ENCODE data around the gene NUAK2.
"Not testable (repeated sequence)": the region's sequence is repeated elsewhere in the genome, so short reads cannot be mapped to it uniquely, and the experiment has no call there.

The NUAK2 gene

GRCh38 chr1:205306929-205307566, 14.5 kb downstream of the NUAK2 start:
- Histone ChIP-seq H3K4me3 (ENCODE audit: low read length in 2 of 2) (no peak overlapping the region), H3K27ac (ENCODE audit: low read length) (no peak overlapping the region), H3K9me3 (ENCODE audit: control insufficient read depth in 2 of 2, low read length in 2 of 2) (no peaks in the 10 kb centered on the region), H3K9ac (ENCODE audit: low read length in 2 of 2) (no peak overlapping the region), H3K27me3 (ENCODE audit: control insufficient read depth in 1 of 2, insufficient read depth in 2 of 2, low read length in 2 of 2) (peaks cover 0 to 4% of the 10 kb centered on the region in 2 donors), H3K36me3 (ENCODE audit: control insufficient read depth in 2 of 2, insufficient read depth in 2 of 2, low read length in 2 of 2) (peaks cover 2 to 3% of the 10 kb centered on the region in 2 donors), H3K4me1 (ENCODE audit: control insufficient read depth, insufficient read depth, low read length) (no peaks in the 10 kb centered on the region)

DNA sequence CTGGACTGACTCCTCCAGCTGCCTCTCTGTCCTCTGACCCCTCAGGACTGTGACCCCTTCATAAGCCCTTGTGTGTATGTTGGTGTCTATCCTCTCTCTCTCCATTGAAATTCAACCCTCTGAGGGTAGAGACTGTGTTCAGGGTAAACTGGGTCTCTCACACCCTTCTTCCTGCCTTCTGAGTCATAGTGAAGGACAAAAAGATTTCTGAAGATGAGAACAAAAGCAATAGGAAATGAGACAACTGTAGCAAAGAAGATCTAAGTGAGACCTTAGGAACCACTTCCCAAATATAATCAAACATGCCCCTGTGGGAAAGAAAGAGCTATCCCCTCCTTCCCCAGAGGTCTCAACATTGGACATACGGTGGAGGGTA, 16.9 kb downstream of the NUAK2 start:
- peaks cover under 1 to 3% of the 10 kb centered on the region in 2 donors for H3K36me3 ChIP-seq (ENCODE audit: control insufficient read depth in 2 of 2, insufficient read depth in 2 of 2, low read length in 2 of 2)
- peaks cover 12% of the 10 kb centered on the region for H3K4me1 ChIP-seq (ENCODE audit: control insufficient read depth, insufficient read depth, low read length)
- no peaks in the 10 kb centered on the region for H3K27me3 ChIP-seq (ENCODE audit: control insufficient read depth in 1 of 2, insufficient read depth in 2 of 2, low read length in 2 of 2)
- no peak overlapping the region for H3K9ac ChIP-seq (ENCODE audit: low read length in 2 of 2)
- no peaks in the 10 kb centered on the region for H3K9me3 ChIP-seq (ENCODE audit: control insufficient read depth in 2 of 2, low read length in 2 of 2)
- H3K4me3 ChIP-seq (ENCODE audit: low read length in 2 of 2), result no peak overlapping the region
- H3K27ac ChIP-seq (ENCODE audit: low read length), result no peak overlapping the region

DNA sequence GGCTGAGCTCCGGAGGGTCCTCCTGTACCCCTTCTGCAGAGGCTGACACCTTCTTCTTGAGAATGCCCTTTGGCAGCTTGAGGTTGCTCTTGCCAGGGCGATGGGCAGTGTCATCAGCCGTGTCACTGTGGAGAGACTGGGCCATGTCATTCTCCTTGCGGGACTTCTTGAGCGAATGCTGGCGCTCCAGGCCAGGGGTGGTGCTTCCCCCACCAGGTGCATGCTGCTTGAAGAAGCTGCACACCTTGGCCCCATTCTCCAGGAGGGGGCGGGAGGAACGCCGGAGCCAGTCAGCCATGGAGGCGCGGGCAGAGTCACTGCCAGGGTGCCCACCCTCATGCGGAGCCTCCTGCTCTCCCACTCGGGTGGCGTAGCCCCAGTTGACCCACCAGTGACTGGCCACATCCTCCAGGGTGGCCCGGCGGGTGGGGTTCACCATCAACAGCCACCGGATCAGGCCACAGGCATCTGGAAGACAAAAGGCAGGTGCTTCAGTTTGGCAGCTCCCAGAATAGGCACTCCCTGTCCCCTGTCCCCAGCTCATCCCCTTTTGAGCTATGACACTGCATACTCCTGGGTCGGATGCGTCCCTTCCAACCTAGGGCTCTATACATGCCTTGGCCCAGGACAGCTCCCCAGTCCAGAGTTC, 17.4 kb downstream of the NUAK2 start:
- no peak overlapping the region for H3K9ac ChIP-seq (ENCODE audit: low read length in 2 of 2)
- H3K27me3 ChIP-seq (ENCODE audit: control insufficient read depth in 1 of 2, insufficient read depth in 2 of 2, low read length in 2 of 2), result no peaks in the 10 kb centered on the region
- peaks cover 12% of the 10 kb centered on the region for H3K4me1 ChIP-seq (ENCODE audit: control insufficient read depth, insufficient read depth, low read length)
- no peak overlapping the region for H3K27ac ChIP-seq (ENCODE audit: low read length)
- no peaks in the 10 kb centered on the region for H3K9me3 ChIP-seq (ENCODE audit: control insufficient read depth in 2 of 2, low read length in 2 of 2)
- no peak overlapping the region for H3K4me3 ChIP-seq (ENCODE audit: low read length in 2 of 2)
- H3K36me3 ChIP-seq (ENCODE audit: control insufficient read depth in 2 of 2, insufficient read depth in 2 of 2, low read length in 2 of 2), result peaks cover 0 to 3% of the 10 kb centered on the region in 2 donors

DNA sequence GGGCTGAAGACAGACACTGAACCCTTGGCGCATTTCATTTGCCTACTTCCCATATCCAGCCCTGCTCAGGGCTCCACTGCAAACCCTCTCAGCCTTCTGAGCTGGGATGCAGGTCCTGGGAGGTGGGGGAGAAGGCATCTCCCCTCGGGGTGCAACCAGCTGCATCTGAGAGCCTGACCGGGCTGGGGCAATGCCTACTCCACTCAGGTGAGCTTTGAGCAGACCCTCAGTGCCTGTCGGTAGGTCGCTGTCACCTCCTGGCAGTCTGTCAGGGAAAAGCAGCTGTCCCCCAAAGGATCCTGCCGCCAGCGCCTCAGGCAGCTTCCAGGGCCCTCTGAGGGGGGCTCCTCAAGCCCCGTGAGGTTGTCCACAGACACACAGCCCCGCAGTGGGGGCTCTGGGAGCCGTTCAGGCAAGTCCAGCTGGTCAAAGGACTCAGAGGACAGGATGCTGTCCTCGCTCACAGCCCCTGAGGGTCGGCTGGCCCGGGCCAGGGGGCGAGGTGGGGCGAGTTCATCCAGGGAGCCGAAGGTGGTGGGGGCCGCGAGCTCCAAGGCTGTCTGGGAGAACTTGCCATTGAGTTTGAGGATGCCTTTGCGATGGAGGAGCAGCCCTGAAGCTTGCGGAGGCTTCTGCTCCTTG, 18.2 kb downstream of the NUAK2 start:
- Histone ChIP-seq H3K27me3 (ENCODE audit: control insufficient read depth in 1 of 2, insufficient read depth in 2 of 2, low read length in 2 of 2) (no peaks in the 10 kb centered on the region), H3K4me3 (ENCODE audit: low read length in 2 of 2) (no peak overlapping the region), H3K9ac (ENCODE audit: low read length in 2 of 2) (no peak overlapping the region), H3K4me1 (ENCODE audit: control insufficient read depth, insufficient read depth, low read length) (peaks cover 12% of the 10 kb centered on the region), H3K27ac (ENCODE audit: low read length) (no peak overlapping the region), H3K9me3 (ENCODE audit: control insufficient read depth in 2 of 2, low read length in 2 of 2) (no peaks in the 10 kb centered on the region), H3K36me3 (ENCODE audit: control insufficient read depth in 2 of 2, insufficient read depth in 2 of 2, low read length in 2 of 2) (peaks cover 0 to 3% of the 10 kb centered on the region in 2 donors)

- no peak overlapping the region for H3K27ac ChIP-seq (ENCODE audit: low read length)
- no peak overlapping the region for H3K9ac ChIP-seq (ENCODE audit: low read length in 2 of 2)
- H3K4me1 ChIP-seq (ENCODE audit: control insufficient read depth, insufficient read depth, low read length), result peaks cover 12% of the 10 kb centered on the region
- no peaks in the 10 kb centered on the region for H3K9me3 ChIP-seq (ENCODE audit: control insufficient read depth in 2 of 2, low read length in 2 of 2)
- H3K36me3 ChIP-seq (ENCODE audit: control insufficient read depth in 2 of 2, insufficient read depth in 2 of 2, low read length in 2 of 2), result peaks cover 0 to 3% of the 10 kb centered on the region in 2 donors
- no peaks in the 10 kb centered on the region for H3K27me3 ChIP-seq (ENCODE audit: control insufficient read depth in 1 of 2, insufficient read depth in 2 of 2, low read length in 2 of 2)
- no peak overlapping the region for H3K4me3 ChIP-seq (ENCODE audit: low read length in 2 of 2)
Observed at GRCh38 chr1:205301842-205302588, 19.5 kb downstream of the NUAK2 start.

- H3K4me3 ChIP-seq (ENCODE audit: low read length in 2 of 2), result no peak overlapping the region
- H3K36me3 ChIP-seq (ENCODE audit: control insufficient read depth in 2 of 2, insufficient read depth in 2 of 2, low read length in 2 of 2), result peaks cover 0 to 3% of the 10 kb centered on the region in 2 donors
- no peak overlapping the region for H3K9ac ChIP-seq (ENCODE audit: low read length in 2 of 2)
- no peaks in the 10 kb centered on the region for H3K9me3 ChIP-seq (ENCODE audit: control insufficient read depth in 2 of 2, low read length in 2 of 2)
- no peak overlapping the region for H3K27ac ChIP-seq (ENCODE audit: low read length)
- H3K4me1 ChIP-seq (ENCODE audit: control insufficient read depth, insufficient read depth, low read length), result peaks cover 12% of the 10 kb centered on the region
- no peaks in the 10 kb centered on the region for H3K27me3 ChIP-seq (ENCODE audit: control insufficient read depth in 1 of 2, insufficient read depth in 2 of 2, low read length in 2 of 2)
Observed at GRCh38 chr1:205301205-205301821, 20.2 kb downstream of the NUAK2 start.

- H3K4me3 ChIP-seq (ENCODE audit: low read length in 2 of 2), result no peak overlapping the region
- H3K36me3 ChIP-seq (ENCODE audit: control insufficient read depth in 2 of 2, insufficient read depth in 2 of 2, low read length in 2 of 2), result peaks cover 0 to 3% of the 10 kb centered on the region in 2 donors
- H3K9me3 ChIP-seq (ENCODE audit: control insufficient read depth in 2 of 2, low read length in 2 of 2), result no peaks in the 10 kb centered on the region
- no peak overlapping the region for H3K27ac ChIP-seq (ENCODE audit: low read length)
- peaks cover 12% of the 10 kb centered on the region for H3K4me1 ChIP-seq (ENCODE audit: control insufficient read depth, insufficient read depth, low read length)
- H3K27me3 ChIP-seq (ENCODE audit: control insufficient read depth in 1 of 2, insufficient read depth in 2 of 2, low read length in 2 of 2), result no peaks in the 10 kb centered on the region
- no peak overlapping the region for H3K9ac ChIP-seq (ENCODE audit: low read length in 2 of 2)
Observed at GRCh38 chr1:205300149-205300548, 21.4 kb downstream of the NUAK2 start.

GRCh38 chr1:205298191-205298994, 23.2 kb downstream of the NUAK2 start:
- Histone ChIP-seq H3K9ac (ENCODE audit: low read length in 2 of 2) (no peak overlapping the region), H3K36me3 (ENCODE audit: control insufficient read depth in 2 of 2, insufficient read depth in 2 of 2, low read length in 2 of 2) (no peaks in the 10 kb centered on the region), H3K4me3 (ENCODE audit: low read length in 2 of 2) (no peak overlapping the region), H3K4me1 (ENCODE audit: control insufficient read depth, insufficient read depth, low read length) (peaks cover 19% of the 10 kb centered on the region), H3K27me3 (ENCODE audit: control insufficient read depth in 1 of 2, insufficient read depth in 2 of 2, low read length in 2 of 2) (no peaks in the 10 kb centered on the region), H3K9me3 (ENCODE audit: control insufficient read depth in 2 of 2, low read length in 2 of 2) (no peaks in the 10 kb centered on the region), H3K27ac (ENCODE audit: low read length) (no peak overlapping the region)

DNA sequence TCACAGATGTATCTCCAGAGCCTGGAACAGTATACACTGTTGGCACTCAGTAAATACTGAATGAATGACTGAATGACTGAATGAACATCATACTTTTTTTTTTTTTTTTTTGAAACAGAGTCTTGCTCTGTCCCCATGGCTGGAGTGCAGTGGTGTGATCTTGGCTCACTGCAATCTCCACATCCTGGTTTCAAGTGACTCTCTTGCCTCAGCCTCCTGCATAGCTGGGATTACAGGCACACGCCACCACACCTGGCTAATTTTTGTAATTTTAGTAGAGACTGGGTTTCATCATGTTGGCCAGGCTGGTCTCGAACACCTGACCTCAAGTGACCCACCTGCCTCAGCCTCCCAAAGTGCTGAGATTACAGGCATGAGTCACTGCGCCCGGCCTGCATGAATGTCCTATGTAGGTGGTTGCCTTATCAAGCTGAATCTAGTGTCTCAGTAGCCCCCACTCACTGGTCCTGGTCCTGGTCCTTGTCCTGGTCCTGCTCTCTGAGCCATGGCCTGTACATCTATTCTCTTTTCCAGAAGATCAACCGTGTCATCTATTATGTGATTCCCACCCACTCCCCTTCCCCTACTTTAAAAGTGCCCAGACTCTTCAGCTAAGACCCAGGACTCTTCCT, 23.9 kb downstream of the NUAK2 start:
- H3K9ac ChIP-seq (ENCODE audit: low read length in 2 of 2); H3K27ac ChIP-seq (ENCODE audit: low read length); H3K27me3 ChIP-seq (ENCODE audit: control insufficient read depth in 1 of 2, insufficient read depth in 2 of 2, low read length in 2 of 2); H3K9me3 ChIP-seq (ENCODE audit: control insufficient read depth in 2 of 2, low read length in 2 of 2); H3K36me3 ChIP-seq (ENCODE audit: control insufficient read depth in 2 of 2, insufficient read depth in 2 of 2, low read length in 2 of 2); H3K4me3 ChIP-seq (ENCODE audit: low read length in 2 of 2): not testable (repeated sequence)
- peaks cover 19% of the 10 kb centered on the region for H3K4me1 ChIP-seq (ENCODE audit: control insufficient read depth, insufficient read depth, low read length)
